GM12801 (cell line): ENCODE results near the gene ALS2.

Source experiments
- CTCF ChIP-seq: IDR thresholded peaks from one replicate; pipeline ENCODE4 v1.5.1; 2011; ENCODE audit warnings: control low read depth; ENCODE audit not compliant: insufficient read length; ENCODE audit errors: extremely low read depth

ALS2 gene

DNA sequence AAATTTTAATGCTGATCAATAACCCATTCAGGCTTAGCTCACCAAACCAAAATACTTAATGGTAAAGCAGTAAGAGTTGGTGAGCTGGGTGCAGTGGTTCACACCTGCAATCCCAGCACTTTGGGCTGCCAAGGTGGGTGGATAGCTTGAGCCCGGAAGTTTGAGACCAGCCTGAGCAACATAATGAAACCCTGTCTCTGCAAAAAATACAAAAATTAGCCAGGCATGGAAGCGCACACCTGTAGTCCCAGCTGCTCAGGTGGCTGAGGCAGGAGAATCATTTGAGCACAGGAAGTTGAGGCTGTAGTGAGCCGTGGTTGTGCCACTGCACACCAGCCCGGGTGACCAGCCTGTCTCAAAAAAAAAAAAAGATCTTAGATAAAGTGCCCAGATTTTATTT, 46.6 kb downstream of the ALS2 start:
- no peak for TF ChIP-seq CTCF

DNA sequence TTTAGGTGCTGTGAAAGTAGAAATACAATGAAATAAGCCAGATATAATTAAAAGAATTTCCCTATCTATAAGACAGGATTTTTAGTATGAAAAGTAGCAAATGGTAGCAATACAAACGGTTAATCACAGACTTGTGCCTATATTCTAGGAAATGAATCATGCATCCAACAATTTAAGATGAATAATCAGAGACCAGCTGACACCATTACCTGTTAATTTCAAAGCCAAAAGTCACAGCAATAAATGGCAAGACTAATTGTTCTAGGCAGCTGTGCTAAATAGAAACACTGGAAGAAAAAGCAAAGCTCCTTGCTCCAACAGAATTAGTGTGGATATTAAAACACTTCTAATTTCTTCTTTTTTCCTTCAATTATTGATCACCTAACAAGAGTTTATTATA, 47.2 kb downstream of the ALS2 start:
- TF ChIP-seq CTCF, result no peak

- TF ChIP-seq CTCF, result no peak
These were observed 50.0 kb downstream of the ALS2 start for GRCh38 chr2:201730651-201731285.

- TF ChIP-seq CTCF, result no peak
These were observed 65.3 kb downstream of the ALS2 start for GRCh38 chr2:201715459-201715858.

DNA sequence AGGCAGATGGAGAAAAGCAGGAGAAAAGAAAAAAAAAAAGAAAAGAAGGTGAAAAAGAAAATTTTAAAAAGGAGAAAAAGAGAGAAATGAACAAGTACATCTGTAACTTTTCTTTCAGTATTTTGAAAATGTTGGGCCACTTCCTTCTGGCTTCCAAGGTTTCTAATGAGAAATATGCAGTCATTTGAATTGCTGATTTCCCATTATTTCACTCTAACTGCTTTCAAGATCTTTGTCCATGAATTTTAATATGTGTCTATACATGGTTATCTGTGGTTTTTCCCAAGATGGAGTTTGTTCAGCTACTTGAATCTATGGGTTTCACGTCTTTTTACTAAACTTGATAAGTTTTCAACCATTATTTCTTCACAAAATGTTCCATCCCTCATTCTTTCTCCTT, 68.0 kb downstream of the ALS2 start:
- TF ChIP-seq CTCF, result no peak

DNA sequence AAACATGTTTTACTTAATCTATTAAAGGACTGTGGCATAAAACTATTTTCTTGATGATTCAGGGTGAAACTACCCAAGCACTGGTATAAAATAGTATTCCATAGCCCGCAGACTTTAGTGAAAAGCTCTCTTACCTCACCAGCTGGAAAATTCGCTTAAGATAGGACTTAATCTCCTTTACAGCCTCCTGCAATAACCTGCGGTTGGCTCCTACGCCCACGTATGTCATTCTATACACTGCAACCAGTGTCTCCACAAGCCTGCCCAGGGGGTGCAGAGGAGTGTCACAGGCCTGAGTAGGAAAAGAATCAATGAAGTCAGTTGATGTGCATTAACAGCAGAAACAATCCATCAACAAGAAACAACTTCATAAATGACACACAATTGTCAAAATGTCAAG, 71.0 kb downstream of the ALS2 start:
- TF ChIP-seq CTCF, result no peak

DNA sequence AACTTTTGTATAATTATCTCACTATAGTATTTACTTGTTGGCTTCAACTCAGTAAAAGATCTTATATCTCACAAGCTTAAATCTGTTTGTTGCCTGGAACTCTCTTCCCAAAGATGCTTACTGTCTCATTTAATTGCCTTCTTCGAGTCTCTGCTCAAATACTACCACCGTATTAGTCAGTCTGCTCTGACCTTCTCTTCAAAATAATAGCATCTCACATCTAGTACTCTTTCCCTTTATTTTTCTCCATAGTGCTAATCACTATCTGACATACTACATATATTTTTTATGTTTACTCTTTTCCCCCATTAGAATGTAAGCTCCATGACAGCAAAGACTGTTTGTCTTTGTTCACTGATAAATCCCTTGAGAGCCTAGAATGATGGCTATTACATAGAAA, 71.7 kb downstream of the ALS2 start:
- no peak for TF ChIP-seq CTCF
